HCT116 (cell line): Measurements from ENCODE around the gene BICD2. TPM values are rescaled to one million over a fixed set of nuclear protein-coding genes. Genes with fewer than 3 reads are reported as not detected.
A peak's percentile ranks its signal among the peaks of the same experiment; 100 is the strongest.

Source experiments
- ATAC-seq: fragments of 200-7000 bp; cut with Tn5 transposase; 2 replicates; pipeline ENCODE4 v1.9.1; 2020; ENCODE audit warnings: mild to moderate bottlenecking, moderate library complexity
- BruUV-seq: library from RNA; stranded (reverse); fragments of 400-500 nt; replicated peaks from 2 replicates; lab custom pipeline; 2021; lab: Mats Ljungman, UMichigan
- CTCF ChIA-PET: fragments of 300-600 bp; sonication (Branson Sonifier 250); formaldehyde crosslinking; loops from one replicate; lab custom pipeline; 2021; ENCODE audit warnings: antibody characterized with exemption; lab: Charles Lee
- POLR2A ChIA-PET: fragments of 300-600, 350-600 bp; sonication (Branson Sonifier 250); formaldehyde crosslinking; loops from one replicate; lab custom pipeline; 2021; ENCODE audit warnings: antibody characterized with exemption; lab: Charles Lee
- RAD21 ChIA-PET, 2 experiments: fragments of 300-600 bp; sonication (Branson Sonifier 250); formaldehyde crosslinking; loops; one replicate each; lab custom pipeline; 2023; ENCODE audit warnings: low total read pairs in 2 of 2; ENCODE audit not compliant: uncharacterized antibody in 2 of 2, unreplicated experiment in 2 of 2, low non-redundant PET in 1 of 2; lab: Charles Lee
- DNase-seq: peaks from one replicate; pipeline ENCODE4 v3.0.0-alpha.2; 2010; ENCODE audit warnings: low read depth, low spot score
- H2AFZ ChIP-seq: fragments of 200-600 bp; shearing (Covaris generic), sonication (generic); 2 replicates; pipeline ENCODE4 v1.6.1; 2017; ENCODE audit warnings: low read depth, mixed run types, mixed read lengths, antibody characterized with exemption, low read length; ENCODE audit not compliant: poor library complexity, severe bottlenecking
- H3K27ac ChIP-seq: 2 replicates; pipeline ENCODE4 v1.5.1; 2012; ENCODE audit warnings: low read depth, low read length
- H3K27me3 ChIP-seq: fragments of 200-600 bp; sonication (generic); 2 replicates; pipeline ENCODE4 v1.6.1; 2016; ENCODE audit warnings: mixed run types, low read length, mixed read lengths; ENCODE audit not compliant: insufficient read depth
- H3K36me3 ChIP-seq, 2 experiments: fragments of 200-500 bp in 1 of 2; fragments of 200-600 bp in 1 of 2; sonication (Bioruptor generic) in 1 of 2; sonication (generic) in 1 of 2; 2 replicates each; pipeline versions ENCODE4 v1.5.1 to v1.6.1; 2014 to 2016; ENCODE audit warnings: low read length in 2 of 2, inconsistent platforms in 1 of 2, mixed read lengths in 1 of 2, mixed run types in 1 of 2; ENCODE audit not compliant: insufficient read depth in 2 of 2, control insufficient read depth in 1 of 2
- H3K4me1 ChIP-seq, 2 experiments: fragments of 200-600 bp in 1 of 2; sonication (generic) in 1 of 2; 2 replicates each; pipeline versions ENCODE4 v1.5.1 to v1.6.1; 2012 to 2017; ENCODE audit warnings: low read length in 2 of 2, inconsistent platforms in 1 of 2, mild to moderate bottlenecking in 1 of 2, mixed read lengths in 1 of 2, mixed run types in 1 of 2, moderate library complexity in 1 of 2; ENCODE audit not compliant: insufficient read depth in 2 of 2, control insufficient read depth in 1 of 2
- H3K4me2 ChIP-seq: fragments of 200-600 bp; sonication (generic); 2 replicates; pipeline ENCODE4 v1.6.1; 2017; ENCODE audit warnings: mixed run types, low read length, mixed read lengths
- H3K4me3 ChIP-seq, 2 experiments: fragments of 200-600 bp in 1 of 2; sonication (generic) in 1 of 2; replicated peaks in 1 of 2; 2 replicates each; pipeline ENCODE4 v1.5.1; 2011 to 2016; ENCODE audit warnings: low read length in 2 of 2, control low read depth in 1 of 2, low read depth in 1 of 2, mild to moderate bottlenecking in 1 of 2, mixed read lengths in 1 of 2, mixed run types in 1 of 2
- H3K79me2 ChIP-seq: fragments of 200-600 bp; sonication (generic); 2 replicates; pipeline ENCODE4 v1.6.1; 2017; ENCODE audit warnings: mild to moderate bottlenecking, mixed run types, low read length, moderate library complexity, mixed read lengths; ENCODE audit not compliant: insufficient read depth
- H3K9ac ChIP-seq: fragments of 200-600 bp; sonication (generic); 2 replicates; pipeline ENCODE4 v1.6.1; 2016; ENCODE audit warnings: low read length, mixed read lengths
- H3K9me2 ChIP-seq: fragments of 200-600 bp; sonication (generic), shearing (Covaris generic); 2 replicates; pipeline ENCODE4 v1.6.1; 2017; ENCODE audit warnings: mixed run types, mild to moderate bottlenecking, moderate library complexity; ENCODE audit not compliant: insufficient read depth
- H3K9me3 ChIP-seq, 2 experiments: fragments of 200-500 bp in 1 of 2; fragments of 200-600 bp in 1 of 2; sonication (Bioruptor generic) in 1 of 2; sonication (generic) in 1 of 2; 2 replicates each; pipeline ENCODE4 v1.6.1; 2014 to 2017; ENCODE audit warnings: low read length in 2 of 2, mixed read lengths in 2 of 2, inconsistent platforms in 1 of 2, low read depth in 1 of 2, mild to moderate bottlenecking in 1 of 2, mixed run types in 1 of 2, moderate library complexity in 1 of 2; ENCODE audit not compliant: control insufficient read depth in 1 of 2, insufficient read depth in 1 of 2
- H4K20me1 ChIP-seq: fragments of 200-600 bp; sonication (generic), shearing (Covaris generic); 2 replicates; pipeline ENCODE4 v1.6.1; 2017; ENCODE audit warnings: mixed run types, mild to moderate bottlenecking, moderate library complexity; ENCODE audit not compliant: insufficient read depth
- CEBPB ChIP-seq: IDR thresholded peaks from 2 replicates; pipeline ENCODE4 v1.6.1; 2012; ENCODE audit warnings: low read depth
- ELF1 ChIP-seq: IDR thresholded peaks from 2 replicates; pipeline ENCODE4 v1.6.1; 2012; ENCODE audit warnings: low read depth, borderline replicate concordance
- EZH2 ChIP-seq: fragments of 200-600 bp; sonication (generic); IDR thresholded peaks from 2 replicates; pipeline ENCODE4 v1.6.1; 2017; ENCODE audit warnings: antibody characterized with exemption, mixed run types
- EZH2phosphoT487 ChIP-seq: fragments of 200-600 bp; IDR thresholded peaks from 2 replicates; pipeline ENCODE4 v1.6.1; 2018; ENCODE audit warnings: antibody characterized with exemption, borderline replicate concordance
- FOSL1 ChIP-seq: IDR thresholded peaks from 2 replicates; pipeline ENCODE4 v1.6.1; 2012; ENCODE audit warnings: low read depth
- POLR2A ChIP-seq: IDR thresholded peaks from 2 replicates; pipeline ENCODE4 v1.7.0; 2011; ENCODE audit warnings: borderline replicate concordance; ENCODE audit not compliant: insufficient read depth, insufficient read length; ENCODE audit errors: extremely low read depth
- RAD21 ChIP-seq: IDR thresholded peaks from 2 replicates; pipeline ENCODE4 v1.6.1; 2012; ENCODE audit warnings: low read depth, mild to moderate bottlenecking
- SIN3A ChIP-seq: IDR thresholded peaks from 2 replicates; pipeline ENCODE4 v1.6.1; 2012; ENCODE audit warnings: low read depth
- SP1 ChIP-seq: IDR thresholded peaks from 2 replicates; pipeline ENCODE4 v1.6.1; 2012; ENCODE audit warnings: low read depth
- intact Hi-C: fragments of 100-400 bp; cut with micrococcal nuclease; formaldehyde crosslinking; loops from 2 replicates; pipeline ENCODE4 v1.10.0; 2022
- total RNA-seq: library from RNA; stranded (reverse); gene quantifications from one replicate; pipeline ENCODE4 v1.2.1, GENCODE V29; 2021; ENCODE audit not compliant: unreplicated experiment
- TF ChIP-seq, protein P1 (sequence below), 3 experiments: fragments of 200-600 bp in 1 of 3; sonication (generic) in 1 of 3; IDR thresholded peaks in 2 of 3; conservative IDR thresholded peaks in 1 of 3; 2 replicates each; pipeline ENCODE4 v1.5.1; 2012 to 2017; ENCODE audit warnings: low read depth in 2 of 3, low read length in 2 of 3, antibody characterized with exemption in 1 of 3, borderline replicate concordance in 1 of 3, control low read depth in 1 of 3, mild to moderate bottlenecking in 1 of 3, mixed read lengths in 1 of 3, mixed run types in 1 of 3, moderate library complexity in 1 of 3; ENCODE audit not compliant: insufficient read depth in 1 of 3
- TF ChIP-seq, protein P2 (sequence below): IDR thresholded peaks from 2 replicates; pipeline ENCODE4 v1.6.1; 2011; ENCODE audit warnings: mild to moderate bottlenecking, low read length, moderate library complexity; ENCODE audit not compliant: insufficient replicate concordance; ENCODE audit errors: extremely low read depth
- TF ChIP-seq, protein P3 (sequence below): IDR thresholded peaks from 2 replicates; pipeline ENCODE4 v1.6.1; 2012

The BICD2 gene
- total RNA-seq, 1 experiment from 2014 or later: 23.4 TPM

DNA sequence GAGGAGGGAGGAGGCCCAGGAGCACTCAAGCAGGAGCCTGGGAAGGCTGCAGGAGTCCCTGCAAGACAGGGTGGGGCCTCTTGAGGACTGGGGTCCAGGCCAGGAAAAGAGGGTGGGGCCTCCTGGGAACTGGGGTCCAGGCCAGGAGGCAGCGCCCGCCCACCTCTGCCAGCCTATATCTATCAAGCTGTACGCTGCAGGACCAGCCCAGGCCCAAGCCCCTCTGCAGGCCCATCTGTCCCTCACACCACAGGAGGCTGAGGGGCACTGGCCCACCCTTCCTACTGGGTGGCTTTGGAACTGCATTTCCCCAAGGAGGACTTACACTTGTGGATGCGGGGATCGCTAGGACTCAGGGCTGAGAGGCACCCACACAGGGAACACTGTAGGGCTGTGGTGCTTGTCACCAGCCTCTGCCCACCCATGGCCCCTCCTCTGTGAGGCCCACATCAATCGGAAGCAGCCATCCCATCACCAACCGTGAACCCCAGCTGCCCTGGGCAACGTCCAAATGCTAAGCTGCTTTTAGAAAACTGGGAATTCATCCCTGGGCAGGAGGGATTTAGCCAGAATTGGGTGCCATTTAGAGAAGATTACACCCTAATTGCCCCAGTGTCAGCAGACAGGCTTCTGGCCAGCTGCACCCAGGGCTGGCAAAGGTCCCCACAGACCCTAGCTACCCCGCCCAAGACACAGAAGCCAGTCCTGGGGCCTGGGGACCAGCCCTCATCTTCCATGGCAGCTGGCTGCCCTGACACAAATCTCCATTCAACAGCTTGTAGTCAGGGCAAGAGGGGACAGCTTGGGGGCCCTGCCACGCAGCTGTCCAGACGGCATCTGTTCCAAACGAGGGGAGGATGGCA, 15.3 kb downstream of the BICD2 start:
- Histone ChIP-seq H3K9ac (peak overlapping the region; percentile 10; the same call in 1 of the 2 replicates), H3K4me3 (no peak overlapping the region), H3K4me1 (peaks cover 19 to 41% of the 10 kb centered on the region in 2 experiments), H3K9me3 (no peaks in the 10 kb centered on the region), H3K9me2 (no peaks in the 10 kb centered on the region), H4K20me1 (peaks cover 8% of the 10 kb centered on the region; the same call in 1 of the 2 replicates), H3K79me2 (peaks cover 98% of the 10 kb centered on the region)
- intact Hi-C loops: no loop called here
- CTCF ChIA-PET: no interaction called here
- ATAC-seq: peak; percentile 30
- BruUV-seq: no TSS peak
- POLR2A ChIA-PET: no interaction called here
- RAD21 ChIA-PET: no interaction called here
- TF ChIP-seq, protein P1, sequence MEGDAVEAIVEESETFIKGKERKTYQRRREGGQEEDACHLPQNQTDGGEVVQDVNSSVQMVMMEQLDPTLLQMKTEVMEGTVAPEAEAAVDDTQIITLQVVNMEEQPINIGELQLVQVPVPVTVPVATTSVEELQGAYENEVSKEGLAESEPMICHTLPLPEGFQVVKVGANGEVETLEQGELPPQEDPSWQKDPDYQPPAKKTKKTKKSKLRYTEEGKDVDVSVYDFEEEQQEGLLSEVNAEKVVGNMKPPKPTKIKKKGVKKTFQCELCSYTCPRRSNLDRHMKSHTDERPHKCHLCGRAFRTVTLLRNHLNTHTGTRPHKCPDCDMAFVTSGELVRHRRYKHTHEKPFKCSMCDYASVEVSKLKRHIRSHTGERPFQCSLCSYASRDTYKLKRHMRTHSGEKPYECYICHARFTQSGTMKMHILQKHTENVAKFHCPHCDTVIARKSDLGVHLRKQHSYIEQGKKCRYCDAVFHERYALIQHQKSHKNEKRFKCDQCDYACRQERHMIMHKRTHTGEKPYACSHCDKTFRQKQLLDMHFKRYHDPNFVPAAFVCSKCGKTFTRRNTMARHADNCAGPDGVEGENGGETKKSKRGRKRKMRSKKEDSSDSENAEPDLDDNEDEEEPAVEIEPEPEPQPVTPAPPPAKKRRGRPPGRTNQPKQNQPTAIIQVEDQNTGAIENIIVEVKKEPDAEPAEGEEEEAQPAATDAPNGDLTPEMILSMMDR (IDR thresholded peaks at IDR 0.05 in 2 of 3, conservative IDR thresholded peaks at IDR 0.05 in 1 of 3; ENCODE audit: borderline replicate concordance in 1 of 3, insufficient read depth in 1 of 3, low read depth in 2 of 3, low read length in 2 of 3): 0 out of 6 replicates have a peak, but pooled peaks of 1 of the 3 experiments have one; percentile 7
- TF ChIP-seq CEBPB: no peak
- TF ChIP-seq, all 23 proteins: peak for 1
- DNase-seq: no peak
- peak overlapping the region; percentile 53 for H3K4me2 ChIP-seq
- no peak overlapping the region for H2AFZ ChIP-seq
- no peaks in the 10 kb centered on the region for H3K36me3 ChIP-seq
- H3K27ac ChIP-seq: no peak overlapping the region
- no peaks in the 10 kb centered on the region for H3K27me3 ChIP-seq

DNA sequence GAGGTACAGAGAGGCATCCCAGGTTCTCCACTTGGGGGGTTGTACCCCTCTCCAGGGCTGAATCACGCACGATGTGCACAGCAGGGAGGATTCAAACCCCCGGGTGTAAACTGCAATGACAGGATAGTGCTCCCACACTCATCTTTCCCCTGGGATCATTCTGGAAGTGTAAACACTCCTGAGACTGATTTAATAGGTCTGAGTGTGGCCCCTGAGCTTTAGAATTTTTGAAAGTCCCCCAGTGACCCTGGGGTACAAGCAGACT, 16.5 kb downstream of the BICD2 start:
- Histone ChIP-seq H3K27me3 (no peaks in the 10 kb centered on the region), H2AFZ (no peak overlapping the region), H3K4me3 (no peak overlapping the region), H3K9me2 (no peaks in the 10 kb centered on the region), H3K36me3 (no peaks in the 10 kb centered on the region), H3K4me2 (peak overlapping the region; percentile 53), H4K20me1 (peaks cover 7% of the 10 kb centered on the region; the same call in 1 of the 2 replicates), H3K79me2 (peaks cover 100% of the 10 kb centered on the region), H3K27ac (peak overlapping the region; percentile 0; the same call in 1 of the 2 replicates), H3K9me3 (no peaks in the 10 kb centered on the region), H3K9ac (peak overlapping the region; percentile 16; the same call in 1 of the 2 replicates), H3K4me1 (peaks cover 19 to 41% of the 10 kb centered on the region in 2 experiments)
- ChIA-PET RAD21 (no interaction called here), CTCF (no interaction called here), POLR2A (no interaction called here)
- BruUV-seq: no TSS peak
- no peak; the same call in 1 of the 2 replicates for ATAC-seq
- DNase-seq: no peak
- intact Hi-C loops: no loop called here
- TF ChIP-seq SP1 (no peak), RAD21 (no peak), SIN3A (no peak), POLR2A (no peak), FOSL1 (no peak), ELF1 (no peak), EZH2 (no peak), EZH2phosphoT487 (no peak)
- TF ChIP-seq, protein P2, sequence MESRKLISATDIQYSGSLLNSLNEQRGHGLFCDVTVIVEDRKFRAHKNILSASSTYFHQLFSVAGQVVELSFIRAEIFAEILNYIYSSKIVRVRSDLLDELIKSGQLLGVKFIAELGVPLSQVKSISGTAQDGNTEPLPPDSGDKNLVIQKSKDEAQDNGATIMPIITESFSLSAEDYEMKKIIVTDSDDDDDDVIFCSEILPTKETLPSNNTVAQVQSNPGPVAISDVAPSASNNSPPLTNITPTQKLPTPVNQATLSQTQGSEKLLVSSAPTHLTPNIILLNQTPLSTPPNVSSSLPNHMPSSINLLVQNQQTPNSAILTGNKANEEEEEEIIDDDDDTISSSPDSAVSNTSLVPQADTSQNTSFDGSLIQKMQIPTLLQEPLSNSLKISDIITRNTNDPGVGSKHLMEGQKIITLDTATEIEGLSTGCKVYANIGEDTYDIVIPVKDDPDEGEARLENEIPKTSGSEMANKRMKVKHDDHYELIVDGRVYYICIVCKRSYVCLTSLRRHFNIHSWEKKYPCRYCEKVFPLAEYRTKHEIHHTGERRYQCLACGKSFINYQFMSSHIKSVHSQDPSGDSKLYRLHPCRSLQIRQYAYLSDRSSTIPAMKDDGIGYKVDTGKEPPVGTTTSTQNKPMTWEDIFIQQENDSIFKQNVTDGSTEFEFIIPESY: no peak
- TF ChIP-seq, protein P3, sequence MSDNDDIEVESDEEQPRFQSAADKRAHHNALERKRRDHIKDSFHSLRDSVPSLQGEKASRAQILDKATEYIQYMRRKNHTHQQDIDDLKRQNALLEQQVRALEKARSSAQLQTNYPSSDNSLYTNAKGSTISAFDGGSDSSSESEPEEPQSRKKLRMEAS: no peak
- TF ChIP-seq, protein P1 (IDR thresholded peaks at IDR 0.05 in 2 of 3, conservative IDR thresholded peaks at IDR 0.05 in 1 of 3; ENCODE audit: borderline replicate concordance in 1 of 3, insufficient read depth in 1 of 3, low read depth in 2 of 3, low read length in 2 of 3): no peak
